HG03571 (cell line): ENCODE measurements around the gene ZNF90.
"Not testable (repeated sequence)": the region's sequence is repeated elsewhere in the genome, so short reads cannot be mapped to it uniquely, and the experiment has no call there.

Experiments
- ATAC-seq: cut with Tn5 transposase; IDR thresholded peaks from one replicate; pipeline ENCODE4 v1.9.1; 2021; ENCODE audit not compliant: unreplicated experiment

Gene ZNF90

DNA sequence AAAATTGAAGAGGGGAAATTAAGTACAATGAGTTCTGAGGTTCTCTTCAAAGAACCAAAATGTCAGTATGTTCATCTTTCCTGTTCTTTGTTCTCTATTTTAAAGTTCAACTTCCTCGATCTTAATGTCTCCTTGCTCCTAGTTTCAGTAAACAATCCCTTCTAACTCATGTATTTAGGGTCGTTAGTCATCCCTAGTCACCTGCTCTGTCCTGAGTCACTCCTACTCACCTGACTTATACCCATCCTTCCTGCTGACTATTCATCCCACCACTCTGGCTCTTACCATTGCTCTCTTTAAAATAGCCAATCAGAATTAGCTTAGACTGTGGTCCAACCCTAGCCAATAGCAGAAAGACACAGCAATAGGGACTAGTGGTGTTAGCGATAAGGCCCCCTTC lies 24.3 kb downstream of the ZNF90 start:
- no peak for ATAC-seq

DNA sequence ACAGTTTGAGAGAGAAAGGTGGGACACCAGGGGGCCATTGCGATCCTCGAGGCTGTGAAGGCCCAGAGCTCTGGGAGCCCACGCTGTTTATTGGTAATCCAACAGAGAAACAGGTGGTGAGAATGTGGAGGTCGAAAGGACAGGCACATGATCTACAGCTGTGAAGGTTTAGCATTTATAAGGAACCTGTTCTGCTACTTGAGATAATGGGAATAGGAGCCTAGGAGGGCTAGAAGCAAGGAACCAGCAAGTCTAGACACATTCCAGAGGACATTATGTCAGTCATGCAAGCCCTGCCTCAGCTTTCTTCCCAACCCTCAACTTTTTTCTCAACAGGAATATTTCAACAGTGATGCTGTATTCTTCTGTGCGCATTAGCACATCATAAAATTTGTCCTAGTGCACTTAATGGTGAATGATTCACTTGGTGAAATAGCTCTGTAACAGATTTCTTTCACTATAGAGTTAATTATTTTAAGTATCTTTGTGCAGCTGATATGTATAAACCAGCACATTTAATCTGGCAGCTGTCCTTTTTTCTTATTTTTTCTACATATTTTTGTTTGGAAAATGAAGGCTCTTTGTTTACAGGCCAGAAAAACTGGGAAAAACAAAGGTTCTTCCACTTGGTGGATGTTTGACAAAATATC lies 25.4 kb downstream of the ZNF90 start:
- ATAC-seq = no peak

DNA sequence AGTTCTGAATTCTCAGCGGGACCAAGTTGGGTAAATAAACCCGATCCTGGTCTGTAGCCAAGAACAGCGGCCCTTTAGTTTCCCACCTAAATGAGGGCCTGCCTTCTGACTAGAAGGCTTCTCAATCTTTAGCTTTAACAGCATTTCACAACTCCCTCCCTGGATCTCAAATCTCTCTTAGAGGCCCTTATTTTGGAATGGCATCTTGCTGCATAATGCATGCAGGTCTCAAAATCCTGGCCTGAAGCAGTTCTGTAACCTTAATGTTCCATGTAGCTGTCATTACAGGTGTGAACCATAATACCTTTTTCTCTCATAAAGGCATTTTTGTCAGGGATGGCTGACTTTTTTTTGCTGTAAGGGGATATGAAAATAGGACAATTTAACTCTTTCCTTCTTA lies 29.5 kb downstream of the ZNF90 start:
- no peak for ATAC-seq

DNA sequence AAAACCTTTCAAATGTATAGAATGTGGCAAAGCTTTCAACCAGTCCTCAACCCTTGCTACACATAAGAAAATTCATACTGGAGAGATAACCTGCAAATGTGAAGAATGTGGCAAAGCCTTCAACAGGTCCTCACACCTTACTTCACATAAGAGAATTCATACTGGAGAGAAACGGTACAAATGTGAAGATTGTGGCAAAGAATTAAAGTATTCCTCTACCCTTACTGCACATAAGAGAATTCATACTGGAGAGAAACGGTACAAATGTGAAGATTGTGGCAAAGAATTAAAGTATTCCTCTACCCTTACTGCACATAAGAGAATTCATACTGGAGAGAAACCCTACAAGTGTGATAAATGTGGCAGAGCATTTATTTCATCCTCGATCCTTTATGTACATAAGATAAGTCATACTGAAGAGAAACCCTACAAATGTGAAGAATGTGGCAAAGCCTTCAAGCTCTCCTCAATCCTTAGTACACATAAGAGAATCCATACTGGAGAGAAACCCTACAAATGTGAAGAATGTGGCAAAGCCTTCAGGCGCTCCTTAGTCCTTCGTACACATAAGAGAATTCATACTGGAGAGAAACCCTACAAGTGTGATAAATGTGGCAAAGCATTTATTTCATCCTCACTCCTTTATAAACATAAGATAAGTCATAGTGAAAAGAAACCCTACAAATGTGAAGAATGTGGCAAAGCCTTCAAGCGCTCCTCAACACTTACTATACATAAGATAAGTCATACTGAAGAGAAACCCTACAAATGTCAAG lies 40.5 kb downstream of the ZNF90 start:
- ATAC-seq = not testable (repeated sequence)

DNA sequence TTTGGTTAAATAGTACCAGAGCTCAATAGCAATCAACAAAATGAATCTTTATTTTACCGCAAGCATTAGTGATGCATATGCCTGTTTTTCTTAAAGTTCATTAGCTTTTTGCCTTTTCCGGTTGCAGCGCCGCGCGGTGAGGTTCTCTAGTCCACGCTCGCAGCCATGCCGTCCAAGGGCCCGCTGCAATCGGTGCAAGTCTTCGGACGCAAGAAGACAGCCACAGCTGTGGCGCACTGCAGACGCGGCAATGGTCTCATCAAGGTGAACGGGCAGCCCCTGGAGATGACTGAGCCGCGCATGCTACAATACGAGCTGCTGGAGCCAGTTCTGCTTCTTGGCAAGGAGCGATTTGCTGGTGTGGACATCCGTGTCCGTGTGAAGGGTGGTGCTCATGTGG lies 47.1 kb downstream of the ZNF90 start:
- no peak for ATAC-seq

DNA sequence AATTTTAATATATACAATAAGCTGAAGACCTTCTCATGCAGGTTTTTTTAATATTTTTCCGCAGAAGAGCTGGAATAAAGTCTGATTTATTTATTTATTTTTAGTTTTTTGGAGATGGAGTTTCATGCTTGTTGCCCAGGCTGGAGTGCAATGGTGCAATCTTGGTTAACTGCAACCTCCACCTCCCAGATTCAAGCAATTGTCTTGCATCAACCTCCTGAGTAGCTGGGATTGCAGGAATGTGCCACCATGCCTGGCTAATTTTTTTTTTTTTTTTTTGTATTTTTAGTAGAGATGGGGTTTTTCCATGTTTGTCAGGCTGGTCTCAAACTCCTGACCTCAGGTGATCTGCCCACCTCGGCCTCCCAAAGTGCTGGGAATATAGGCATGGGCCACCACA lies 55.1 kb downstream of the ZNF90 start:
- not testable (repeated sequence) for ATAC-seq

DNA sequence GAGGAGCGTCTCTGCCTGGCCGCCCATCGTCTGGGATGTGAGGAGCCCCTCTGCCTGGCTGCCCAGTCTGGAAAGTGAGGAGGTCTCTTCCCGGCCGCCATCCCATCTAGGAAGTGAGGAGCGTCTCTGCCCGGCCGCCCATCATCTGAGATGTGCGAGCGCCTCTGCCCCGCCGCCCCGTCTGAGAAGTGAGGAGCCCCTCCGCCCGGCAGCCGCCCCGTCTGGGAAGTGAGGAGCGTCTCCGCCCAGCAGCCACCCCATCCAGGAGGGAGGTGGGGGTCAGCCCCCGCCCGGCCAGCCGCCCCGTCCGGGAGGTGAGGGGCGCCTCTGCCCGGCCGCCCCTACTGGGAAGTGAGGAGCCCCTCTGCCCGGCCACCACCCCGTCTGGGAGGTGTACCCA lies 59.9 kb downstream of the ZNF90 start:
- not testable (repeated sequence) for ATAC-seq

DNA sequence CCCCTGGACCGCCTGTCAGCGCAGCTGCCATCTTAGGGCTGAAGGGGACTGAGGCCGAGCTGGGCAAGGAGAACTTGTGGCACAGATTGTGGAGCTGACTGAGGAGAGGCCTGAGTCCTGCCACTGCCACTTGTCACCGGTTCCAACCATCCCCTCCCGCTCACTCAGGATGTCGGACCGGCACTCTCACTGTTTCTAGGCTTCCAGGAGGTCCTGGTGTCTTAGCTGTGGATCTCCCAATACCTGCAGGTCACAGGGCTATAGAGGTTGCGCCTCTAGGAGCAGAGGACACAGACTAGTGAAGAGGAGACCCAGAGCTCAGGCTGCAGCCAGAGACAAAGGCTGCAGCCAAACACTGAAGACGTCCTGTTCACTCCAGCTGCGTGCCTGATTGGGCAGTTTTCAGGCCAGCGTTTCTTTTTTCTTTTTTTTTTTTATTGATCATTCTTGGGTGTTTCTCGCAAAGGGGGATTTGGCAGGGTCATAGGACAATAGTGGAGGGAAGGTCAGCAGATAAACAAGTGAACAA lies 73.9 kb downstream of the ZNF90 start:
- no peak for ATAC-seq

DNA sequence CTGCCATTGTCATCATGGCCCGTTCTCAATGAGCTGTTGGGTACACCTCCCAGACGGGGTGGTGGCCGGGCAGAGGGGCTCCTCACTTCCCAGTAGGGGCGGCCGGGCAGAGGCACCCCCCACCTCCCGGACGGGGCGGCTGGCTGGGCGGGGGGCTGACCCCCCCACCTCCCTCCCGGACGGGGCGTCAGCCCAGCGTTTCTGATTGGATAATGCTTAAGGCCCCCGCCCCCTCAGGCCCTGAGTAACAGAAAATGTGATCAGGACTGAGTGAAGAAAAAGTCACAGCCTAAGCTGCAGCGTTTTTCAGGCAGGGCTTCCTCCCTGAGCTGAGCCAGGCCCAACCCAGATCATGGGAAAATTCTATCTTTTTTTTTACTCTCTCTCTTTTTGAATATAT lies 74.7 kb downstream of the ZNF90 start:
- ATAC-seq = not testable (repeated sequence)

DNA sequence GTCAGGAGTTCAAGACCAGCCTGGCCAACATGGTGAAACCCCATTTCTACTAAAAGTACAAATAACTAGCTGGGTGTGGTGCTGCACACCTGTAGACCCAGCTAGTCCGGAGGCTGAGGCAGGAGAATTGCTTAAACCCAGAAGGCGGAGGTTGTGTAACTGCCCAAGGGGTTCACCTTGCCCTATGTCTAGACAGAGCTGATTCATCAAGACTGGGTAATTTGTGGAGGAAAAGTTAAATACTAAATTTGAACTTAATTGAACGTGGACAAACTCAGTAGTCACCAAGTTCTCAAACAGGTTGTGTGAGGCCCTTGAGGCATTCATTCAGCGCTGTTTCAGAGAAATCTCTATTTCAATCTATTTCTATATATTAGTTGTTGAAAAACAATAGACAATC lies 75.5 kb downstream of the ZNF90 start:
- no peak for ATAC-seq

DNA sequence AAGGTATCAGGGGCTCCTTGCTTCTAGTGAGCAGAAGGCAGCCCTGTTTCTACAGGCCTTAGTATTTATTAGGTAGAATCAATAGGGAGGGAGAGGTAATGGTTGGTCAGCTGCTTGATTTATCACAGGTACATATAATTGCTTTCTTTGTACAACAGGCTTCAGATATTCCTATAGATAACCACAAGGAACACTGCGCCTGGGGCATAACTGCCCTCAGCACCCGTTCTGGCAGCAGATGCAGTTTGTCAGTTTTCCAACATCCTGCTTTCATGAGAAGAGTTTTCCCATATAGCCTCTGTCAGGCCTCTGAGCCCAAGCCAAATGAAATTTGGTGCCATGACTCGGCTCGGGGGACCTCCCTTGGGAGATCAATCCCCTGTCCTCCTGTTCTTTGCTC lies 76.8 kb downstream of the ZNF90 start:
- ATAC-seq = no peak

DNA sequence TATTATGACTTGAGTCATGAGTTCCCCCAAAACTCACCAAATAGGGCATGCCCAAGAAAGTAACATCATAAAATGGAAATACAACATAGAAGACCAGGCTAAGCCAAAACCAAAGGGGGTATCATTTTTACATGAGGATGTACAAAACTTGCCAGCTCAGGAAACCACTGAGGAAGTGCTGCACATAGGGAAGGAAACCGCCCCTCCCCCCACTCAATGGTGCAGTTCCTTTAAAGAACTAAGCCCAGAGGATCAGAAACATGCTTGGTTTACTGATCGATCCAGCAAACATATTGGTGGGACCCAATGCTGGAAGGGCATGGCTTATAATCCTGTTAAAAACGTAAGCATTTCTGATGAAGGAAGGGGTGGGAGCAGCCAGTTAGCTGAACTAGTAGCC lies 85.0 kb downstream of the ZNF90 start:
- ATAC-seq = no peak

DNA sequence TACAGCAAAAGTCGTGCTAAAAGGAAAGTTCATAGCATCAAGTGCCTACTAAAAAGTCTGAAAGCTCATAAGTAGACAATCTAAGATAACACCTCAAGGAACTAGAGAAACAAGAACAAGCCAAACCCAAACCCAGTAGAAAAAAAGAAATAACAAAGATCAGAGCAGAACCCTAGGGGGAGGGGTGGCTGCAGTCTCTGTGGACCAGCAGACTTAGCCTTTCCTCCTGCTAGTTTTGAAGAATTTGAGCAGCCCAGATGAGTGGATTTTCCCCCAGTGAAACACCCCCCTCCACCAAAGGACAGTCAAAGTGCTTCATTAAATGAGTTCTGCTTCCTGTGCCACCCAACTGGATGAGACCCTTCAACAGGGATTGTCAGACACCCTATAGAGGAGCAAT lies 86.7 kb downstream of the ZNF90 start:
- no peak for ATAC-seq

DNA sequence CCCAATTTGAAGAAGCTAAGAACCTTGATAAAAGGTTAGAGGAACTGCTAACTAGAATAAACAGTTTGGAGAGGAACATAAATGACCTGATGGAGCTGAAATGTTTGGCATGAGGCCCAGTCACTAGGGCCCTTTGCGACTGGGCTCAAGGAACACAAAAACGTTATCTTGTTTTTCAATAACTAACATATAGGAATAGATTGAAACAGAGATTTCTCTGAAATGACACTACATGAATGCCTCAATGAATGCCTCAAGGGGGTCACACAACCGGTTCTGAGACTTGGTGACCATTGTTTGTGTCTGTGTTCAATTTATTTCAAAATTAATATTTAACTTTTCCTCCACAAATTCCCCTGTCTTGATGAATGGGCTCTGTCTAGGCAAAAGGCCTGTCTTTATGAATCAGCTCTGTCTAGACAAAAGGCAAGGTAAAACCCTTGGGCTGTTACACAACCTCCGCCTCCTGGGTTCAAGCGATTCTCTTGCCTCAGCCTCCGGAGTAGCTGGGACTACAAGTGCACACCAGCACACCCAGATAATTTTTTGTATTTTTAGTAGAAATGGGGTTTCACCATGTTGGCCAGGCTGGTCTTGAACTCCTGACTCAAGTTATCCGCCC lies 88.3 kb downstream of the ZNF90 start:
- ATAC-seq = no peak

DNA sequence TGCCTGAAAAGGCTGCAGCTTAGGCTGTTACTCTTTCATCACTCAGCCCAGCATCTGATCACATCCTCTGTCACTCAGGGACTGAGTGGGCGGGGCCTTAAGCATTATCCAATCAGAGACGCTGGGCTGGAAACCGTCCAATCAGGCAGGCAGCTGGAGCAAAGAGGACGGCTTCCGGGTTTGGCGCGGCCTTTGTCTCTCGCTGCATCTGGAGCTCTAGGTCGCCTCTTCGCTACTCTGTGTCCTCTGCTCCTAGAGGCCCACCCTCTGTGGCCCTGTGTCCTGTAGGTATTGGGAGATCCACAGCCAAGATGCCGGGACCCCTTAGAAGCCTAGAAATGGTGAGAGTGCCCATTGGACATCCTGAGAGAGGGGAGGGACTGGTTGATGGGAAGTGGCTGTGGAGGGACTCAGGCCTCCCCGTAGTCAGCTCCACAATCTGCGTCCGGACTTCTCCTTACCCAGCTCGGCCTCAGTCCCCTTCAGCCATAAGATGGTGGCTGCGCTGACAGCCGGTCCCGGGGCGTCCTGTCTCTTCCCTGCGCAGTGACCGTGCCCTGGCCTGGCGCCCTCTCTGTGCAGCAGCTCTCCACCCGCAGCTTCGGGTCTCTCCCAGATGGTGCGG lies 89.3 kb downstream of the ZNF90 start, which contains the start of gene ZNF486:
TSS of gene ZNF486 (plus strand) at position 195 of the 625 bp plus-strand sequence. CDS start at position 312, 117 bp downstream.
- ATAC-seq = peak; percentile 59

DNA sequence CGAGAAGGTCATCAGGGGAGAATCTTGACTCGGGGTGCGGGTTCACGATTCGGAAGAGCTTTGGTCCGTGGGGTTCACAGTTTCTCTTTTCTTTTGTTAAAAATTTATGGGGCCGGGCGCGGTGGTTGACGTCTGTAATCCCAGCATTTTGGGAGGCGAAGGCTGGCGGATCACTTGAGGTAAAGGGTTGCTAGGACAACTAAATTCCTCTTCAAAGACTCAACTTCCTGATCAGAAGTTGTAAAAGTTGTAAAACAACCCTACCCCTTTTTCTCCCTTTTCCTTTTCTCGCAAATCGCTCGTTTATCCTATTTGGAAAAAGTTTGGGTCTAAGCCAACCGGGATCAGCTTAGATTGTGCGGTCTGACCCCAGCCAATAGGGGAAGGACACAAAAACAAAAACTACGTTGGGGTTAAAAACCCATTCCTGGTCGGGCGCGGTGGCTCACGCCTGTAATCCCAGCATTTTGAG lies 89.9 kb downstream of the ZNF90 start:
- ATAC-seq = no peak
